ENCODE results near the gene PUS3. TPM values are rescaled to one million over a fixed set of nuclear protein-coding genes. Genes with fewer than 3 reads are reported as not detected.

Gene PUS3
- total and polyA plus RNA-seq, 2 experiments from 2014 or later = 11.4 to 13.0 TPM

- no peak overlapping the region for H3K27ac ChIP-seq
- DNase-seq (ENCODE audit: low read depth in 1 of 2, low spot score in 1 of 2) = no peak
- no peaks in the 10 kb centered on the region for H3K27me3 ChIP-seq
- no peak overlapping the region for H3K4me3 ChIP-seq
- no peaks in the 10 kb centered on the region for H3K4me1 ChIP-seq (ENCODE audit: low read depth)
- no peak for TF ChIP-seq CTCF (IDR thresholded peaks at IDR 0.05; ENCODE audit: low read depth, low read length)
- H3K36me3 ChIP-seq = peaks cover 11% of the 10 kb centered on the region
- H3K9me3 ChIP-seq (ENCODE audit: low read depth) = no peaks in the 10 kb centered on the region
Measured at GRCh38 chr11:125892071-125892470, 10.9 kb downstream of the PUS3 start.

GRCh38 chr11:125890447-125891100, 12.4 kb downstream of the PUS3 start:
- no peak overlapping the region for H3K4me3 ChIP-seq
- H3K27ac ChIP-seq = no peak overlapping the region

GRCh38 chr11:125887373-125888324, 15.4 kb downstream of the PUS3 start, which contains the start of gene HYLS1:
TSS of gene HYLS1 (plus strand) at chr11:125887668. CDS start at chr11:125899369, 11,701 bp downstream.
- Histone ChIP-seq H3K4me1 (ENCODE audit: low read depth) (no peaks in the 10 kb centered on the region), H3K4me3 (peak within 1 kb of the TSS; percentile 48), H3K36me3 (no peaks in the 10 kb centered on the region), H3K9me3 (ENCODE audit: low read depth) (no peaks in the 10 kb centered on the region), H3K27me3 (no peaks in the 10 kb centered on the region), H3K27ac (peak within 1 kb of the TSS; percentile 36)
- peak; percentile 10 for TF ChIP-seq CTCF (IDR thresholded peaks at IDR 0.05; ENCODE audit: low read depth, low read length)
- peak; percentile 77 to 99 for DNase-seq (ENCODE audit: low read depth in 1 of 2, low spot score in 1 of 2)

More at GRCh38 chr11:125890447-125891100, 12.4 kb downstream of the PUS3 start:
- Histone ChIP-seq H3K4me1 (ENCODE audit: low read depth) (no peaks in the 10 kb centered on the region), H3K27me3 (no peaks in the 10 kb centered on the region), H3K9me3 (ENCODE audit: low read depth) (no peaks in the 10 kb centered on the region), H3K36me3 (peaks cover 11% of the 10 kb centered on the region)
- DNase-seq (ENCODE audit: low read depth in 1 of 2, low spot score in 1 of 2) = no peak
- TF ChIP-seq CTCF (IDR thresholded peaks at IDR 0.05; ENCODE audit: low read depth, low read length) = no peak

GRCh38 chr11:125886997-125887372, 16.0 kb downstream of the PUS3 start:
- H3K27me3 ChIP-seq = no peaks in the 10 kb centered on the region
- H3K4me1 ChIP-seq (ENCODE audit: low read depth) = no peaks in the 10 kb centered on the region
- TF ChIP-seq CTCF (IDR thresholded peaks at IDR 0.05; ENCODE audit: low read depth, low read length) = no peak
- no peaks in the 10 kb centered on the region for H3K9me3 ChIP-seq (ENCODE audit: low read depth)
- H3K4me3 ChIP-seq = no peak overlapping the region
- H3K27ac ChIP-seq = no peak overlapping the region
- H3K36me3 ChIP-seq = no peaks in the 10 kb centered on the region
- DNase-seq (ENCODE audit: low read depth in 1 of 2, low spot score in 1 of 2) = peak in 1 of 2 donors; percentile 42

- Histone ChIP-seq H3K4me1 (ENCODE audit: low read depth) (no peaks in the 10 kb centered on the region), H3K27me3 (no peaks in the 10 kb centered on the region), H3K4me3 (no peak overlapping the region), H3K27ac (no peak overlapping the region), H3K36me3 (no peaks in the 10 kb centered on the region), H3K9me3 (ENCODE audit: low read depth) (no peaks in the 10 kb centered on the region)
- DNase-seq (ENCODE audit: low read depth in 1 of 2, low spot score in 1 of 2) = no peak
- TF ChIP-seq CTCF (IDR thresholded peaks at IDR 0.05; ENCODE audit: low read depth, low read length) = no peak
Measured at GRCh38 chr11:125883375-125883774, 19.6 kb downstream of the PUS3 start.
